Fibroblast of lung (primary cell): Measurements from ENCODE around the gene ERICH6.

Experiments
- CTCF ChIP-seq, 2 donors: IDR thresholded peaks in 1 of 2; conservative IDR thresholded peaks in 1 of 2; 1 replicate in 1 of 2; 2 replicates in 1 of 2; pipeline ENCODE4 v1.5.1; 2011 to 2012; ENCODE audit warnings: low read length in 2 of 2, control low read depth in 1 of 2, inconsistent platforms in 1 of 2, low read depth in 1 of 2, mild to moderate bottlenecking in 1 of 2
- EZH2 ChIP-seq: IDR thresholded peaks from 2 replicates; pipeline ENCODE4 v1.5.1; 2012; ENCODE audit warnings: low read length, control low read depth, mild to moderate bottlenecking; ENCODE audit errors: missing control alignments

- TF ChIP-seq CTCF (conservative IDR thresholded peaks at IDR 0.05 in 1 of 2, IDR thresholded peaks at IDR 0.05 in 1 of 2; ENCODE audit: low read depth in 1 of 2, low read length in 2 of 2) (no peak), EZH2 (no peak)
These were observed 393 bp downstream of the ERICH6 start for GRCh38 chr3:150703299-150703755.
